IMR-90 (cell line): ENCODE measurements around the gene C2CD4D. TPM values are rescaled to one million over a fixed set of nuclear protein-coding genes. Genes with fewer than 3 reads are reported as not detected.

ENCODE experiments used
- ATAC-seq: fragments of 200-7000 bp; cut with Tn5 transposase; 2 replicates; pipeline ENCODE4 v1.9.1; 2020; ENCODE audit warnings: low read depth, mild to moderate bottlenecking, moderate library complexity
- BruUV-seq: library from RNA; stranded (reverse); fragments of 400-500 nt; replicated peaks from 2 replicates; lab custom pipeline; 2021; lab: Mats Ljungman, UMichigan
- CTCF ChIA-PET: fragments of 300-600 bp; formaldehyde crosslinking; extraction: SDS; loops from one replicate; lab custom pipeline; 2021; ENCODE audit warnings: antibody characterized with exemption; lab: Yijun Ruan, JAX
- POLR2A ChIA-PET: fragments of 300-600 bp; sonication (Branson Sonifier 250); formaldehyde crosslinking; loops from one replicate; lab custom pipeline; 2022; ENCODE audit warnings: antibody characterized with exemption; ENCODE audit not compliant: unreplicated experiment; lab: Charles Lee
- DNase-seq: peaks from one replicate; pipeline ENCODE4 v3.0.0; 2013
- H2AFZ ChIP-seq: replicated peaks from 2 replicates; pipeline ENCODE3; 2013; ENCODE audit warnings: low read length, mild to moderate bottlenecking; ENCODE audit not compliant: poor library complexity
- H2AK5ac ChIP-seq: 2 replicates; pipeline ENCODE4 v1.6.1; 2013; ENCODE audit warnings: low read depth, low read length, inconsistent platforms
- H2AK9ac ChIP-seq: replicated peaks from 2 replicates; pipeline ENCODE3; 2013; ENCODE audit warnings: mild to moderate bottlenecking, low read depth, low read length, moderate library complexity; ENCODE audit not compliant: poor library complexity
- H2BK120ac ChIP-seq: 2 replicates; pipeline ENCODE4 v1.6.1; 2013; ENCODE audit warnings: low read depth, low read length, inconsistent platforms
- H2BK15ac ChIP-seq: 3 replicates; pipeline ENCODE4 v1.6.1; 2013; ENCODE audit warnings: low read depth, low read length, inconsistent platforms
- H2BK20ac ChIP-seq: 2 replicates; pipeline ENCODE4 v1.6.1; 2013; ENCODE audit warnings: low read depth, mild to moderate bottlenecking, inconsistent platforms, low read length, moderate library complexity
- H2BK5ac ChIP-seq: 2 replicates; pipeline ENCODE4 v1.6.1; 2013; ENCODE audit warnings: mild to moderate bottlenecking, low read depth, low read length, inconsistent platforms; ENCODE audit not compliant: poor library complexity, severe bottlenecking
- H3K14ac ChIP-seq: replicated peaks from 2 replicates; pipeline ENCODE4 v1.6.1; 2013; ENCODE audit warnings: low read depth, low read length, inconsistent platforms
- H3K18ac ChIP-seq: 2 replicates; pipeline ENCODE4 v1.6.1; 2013; ENCODE audit warnings: low read depth, low read length, control low read depth
- H3K23ac ChIP-seq: 2 replicates; pipeline ENCODE4 v1.6.1; 2013; ENCODE audit warnings: low read depth, low read length, inconsistent platforms
- H3K27ac ChIP-seq: 2 replicates; pipeline ENCODE4 v1.5.1; 2013; ENCODE audit warnings: mild to moderate bottlenecking, control low read depth, low read length; ENCODE audit not compliant: insufficient read depth
- H3K27me3 ChIP-seq: 2 replicates; pipeline ENCODE4 v1.6.1; 2013; ENCODE audit warnings: low read length; ENCODE audit not compliant: control insufficient read depth, insufficient read depth
- H3K36me3 ChIP-seq: 2 replicates; pipeline ENCODE4 v1.6.1; 2013; ENCODE audit warnings: low read length, mixed read lengths; ENCODE audit not compliant: control insufficient read depth, insufficient read depth
- H3K4ac ChIP-seq: 2 replicates; pipeline ENCODE4 v1.6.1; 2013; ENCODE audit warnings: low read depth, low read length, inconsistent platforms
- H3K4me1 ChIP-seq: 2 replicates; pipeline ENCODE4 v1.6.1; 2013; ENCODE audit warnings: low read length, mixed read lengths; ENCODE audit not compliant: control insufficient read depth, insufficient read depth
- H3K4me2 ChIP-seq: 2 replicates; pipeline ENCODE4 v1.6.1; 2013; ENCODE audit warnings: low read depth, mild to moderate bottlenecking, control low read depth, low read length, moderate library complexity
- H3K4me3 ChIP-seq: 2 replicates; pipeline ENCODE4 v1.5.1; 2013; ENCODE audit warnings: low read depth, mild to moderate bottlenecking, control low read depth, low read length, moderate library complexity; ENCODE audit not compliant: insufficient read depth
- H3K56ac ChIP-seq: 2 replicates; pipeline ENCODE4 v1.6.1; 2013; ENCODE audit warnings: low read length, inconsistent platforms; ENCODE audit not compliant: insufficient read depth; ENCODE audit errors: extremely low read depth
- H3K79me1 ChIP-seq, 2 experiments: 2 replicates each; pipeline ENCODE4 v1.6.1; 2013; ENCODE audit warnings: low read length in 2 of 2, inconsistent platforms in 1 of 2, low read depth in 1 of 2
- H3K9ac ChIP-seq: 2 replicates; pipeline ENCODE4 v1.6.1; 2013; ENCODE audit warnings: low read depth, low read length, control low read depth
- H3K9me1 ChIP-seq: 2 replicates; pipeline ENCODE4 v1.6.1; 2013; ENCODE audit warnings: low read length, inconsistent platforms; ENCODE audit not compliant: insufficient read depth
- H3K9me3 ChIP-seq: 2 replicates; pipeline ENCODE4 v1.6.1; 2013; ENCODE audit warnings: low read length; ENCODE audit not compliant: control insufficient read depth, insufficient read depth
- H4K20me1 ChIP-seq: 2 replicates; pipeline ENCODE4 v1.6.1; 2013; ENCODE audit warnings: low read length, inconsistent platforms; ENCODE audit not compliant: insufficient read depth
- H4K5ac ChIP-seq: 2 replicates; pipeline ENCODE4 v1.6.1; 2013; ENCODE audit warnings: mild to moderate bottlenecking, low read depth, low read length, control low read depth
- H4K8ac ChIP-seq, 2 experiments: 2 replicates each; pipeline ENCODE4 v1.6.1; 2013; ENCODE audit warnings: low read depth in 2 of 2, low read length in 2 of 2, control low read depth in 1 of 2, inconsistent platforms in 1 of 2
- H4K91ac ChIP-seq: 2 replicates; pipeline ENCODE4 v1.6.1; 2013; ENCODE audit warnings: low read depth, low read length, inconsistent platforms; ENCODE audit not compliant: insufficient read depth
- BHLHE40 ChIP-seq: fragments of 150-350 bp; IDR thresholded peaks from 2 replicates; pipeline ENCODE4 v1.6.1; 2016; ENCODE audit warnings: mild to moderate bottlenecking, low read depth, low read length
- CEBPB ChIP-seq: IDR thresholded peaks from 2 replicates; pipeline ENCODE4 v1.6.1; 2012; ENCODE audit warnings: low read depth, low read length, improper control_type of control experiment
- CHD1 ChIP-seq: IDR thresholded peaks from 2 replicates; pipeline ENCODE4 v1.6.1; 2012; ENCODE audit warnings: low read depth, low read length, improper control_type of control experiment
- CTCF ChIP-seq: conservative IDR thresholded peaks from 2 replicates; pipeline ENCODE4 v1.5.1; 2012; ENCODE audit warnings: mild to moderate bottlenecking, low read depth, low read length, improper control_type of control experiment
- ELK1 ChIP-seq: fragments of 150-350 bp; IDR thresholded peaks from 2 replicates; pipeline ENCODE4 v1.6.1; 2016; ENCODE audit warnings: low read depth, mild to moderate bottlenecking, low read length, moderate library complexity, borderline replicate concordance
- FOS ChIP-seq: fragments of 150-350 bp; IDR thresholded peaks from 2 replicates; pipeline ENCODE4 v1.6.1; 2016; ENCODE audit warnings: low read depth, low read length
- MAZ ChIP-seq: IDR thresholded peaks from 2 replicates; pipeline ENCODE4 v1.6.1; 2012; ENCODE audit warnings: low read depth, mild to moderate bottlenecking, low read length, improper control_type of control experiment, moderate library complexity, borderline replicate concordance
- MXI1 ChIP-seq: IDR thresholded peaks from 2 replicates; pipeline ENCODE4 v1.6.1; 2012; ENCODE audit warnings: low read depth, mild to moderate bottlenecking, low read length, moderate library complexity, borderline replicate concordance
- POLR2A ChIP-seq: IDR thresholded peaks from 2 replicates; pipeline ENCODE4 v1.6.1; 2012; ENCODE audit warnings: mild to moderate bottlenecking, low read depth, low read length
- RAD21 ChIP-seq: IDR thresholded peaks from 2 replicates; pipeline ENCODE4 v1.6.1; 2012; ENCODE audit warnings: low read length, improper control_type of control experiment
- RCOR1 ChIP-seq: IDR thresholded peaks from 2 replicates; pipeline ENCODE4 v1.6.1; 2012; ENCODE audit warnings: mild to moderate bottlenecking, low read length, improper control_type of control experiment; ENCODE audit not compliant: insufficient replicate concordance
- RFX5 ChIP-seq: IDR thresholded peaks from 2 replicates; pipeline ENCODE4 v1.8.0; 2012; ENCODE audit warnings: low read depth, mild to moderate bottlenecking, low read length, moderate library complexity
- SMC3 ChIP-seq: fragments of 150-350 bp; IDR thresholded peaks from 2 replicates; pipeline ENCODE4 v1.6.1; 2016; ENCODE audit warnings: low read depth, mild to moderate bottlenecking, antibody characterized with exemption, low read length, moderate library complexity
- USF2 ChIP-seq: fragments of 150-350 bp; IDR thresholded peaks from 2 replicates; pipeline ENCODE4 v1.6.1; 2017; ENCODE audit warnings: mild to moderate bottlenecking, antibody characterized with exemption, low read length, low read depth
- WGBS, 2 experiments: methylation state at CpG; one replicate each; pipeline versions ENCODE4 v1.1.5 to v1.1.7; 2013; ENCODE audit warnings: missing lambda C conversion rate in 2 of 2; ENCODE audit not compliant: insufficient read length in 1 of 2; ENCODE audit errors: extremely low coverage in 2 of 2; 5-methylcytosine and 5-hydroxymethylcytosine counted together
- dilution Hi-C: fragments of 300-500 bp; cut with HindIII; formaldehyde crosslinking; loops from one replicate; pipeline ENCODE4 v1.14.3; 2018; ENCODE audit warnings: low sequenced_read_pairs; ENCODE audit not compliant: unreplicated experiment
- in situ Hi-C: fragments of 300-500 bp; cut with MboI; formaldehyde crosslinking; loops from 3 replicates; pipeline ENCODE4 v1.14.3; 2019; ENCODE audit warnings: low sequenced_read_pairs, inconsistent platforms, mixed read lengths
- intact Hi-C: fragments of 100-400 bp; cut with micrococcal nuclease; formaldehyde crosslinking; loops from 2 replicates; pipeline ENCODE4 v1.10.0; 2022
- polyA plus RNA-seq, 3 experiments: library from polyadenylated mRNA; depleted of rRNA; stranded (reverse); fragments of >200 nt; gene quantifications; 2 replicates each; pipeline ENCODE4 v1.2.3, GENCODE V29; 2012; ENCODE audit warnings: low replicate concordance in 1 of 3
- total RNA-seq: library from RNA; depleted of rRNA; stranded (reverse); fragments of >200 nt; gene quantifications from 2 replicates; pipeline ENCODE4 v1.2.3, GENCODE V29; 2012

C2CD4D gene
- total and polyA plus RNA-seq, 2 of the 4 experiments (the other 2 are of a cell fraction) = not detected

GRCh38 chr1:151802372-151802771 is 37.2 kb downstream of the C2CD4D start:
- CTCF ChIA-PET = no interaction called here

More at GRCh38 chr1:151802372-151802771, 37.2 kb downstream of the C2CD4D start:
- dilution Hi-C loops (no loop called here), in situ Hi-C loops (no loop called here), intact Hi-C loops (no loop called here)
- Histone ChIP-seq H3K56ac (no peak overlapping the region), H3K9me1 (no peaks in the 10 kb centered on the region), H3K27ac (no peak overlapping the region), H2AK5ac (no peak overlapping the region), H3K27me3 (peaks cover 86% of the 10 kb centered on the region), H2BK15ac (no peak overlapping the region), H3K4me3 (no peak overlapping the region), H2BK120ac (no peak overlapping the region), H3K23ac (no peak overlapping the region), H2AK9ac (no peak overlapping the region), H3K4ac (no peak overlapping the region), H3K9me3 (no peaks in the 10 kb centered on the region), H2AFZ (no peak overlapping the region), H3K4me2 (no peak overlapping the region), H4K91ac (no peak overlapping the region), H3K36me3 (no peaks in the 10 kb centered on the region), H2BK5ac (no peak overlapping the region), H3K14ac (no peak overlapping the region), H3K9ac (no peak overlapping the region), H4K5ac (no peak overlapping the region), H3K18ac (no peak overlapping the region), H4K8ac (no peak overlapping the region), H4K20me1 (no peaks in the 10 kb centered on the region), H3K79me1 (no peaks in the 10 kb centered on the region), H2BK20ac (no peak overlapping the region), H3K4me1 (no peaks in the 10 kb centered on the region)
- POLR2A ChIA-PET = no interaction called here
- DNase-seq (no peak), ATAC-seq (no peak)
- TF ChIP-seq MXI1 = no peak
- no peak for TF ChIP-seq USF2
- TF ChIP-seq ELK1 = no peak
- TF ChIP-seq RCOR1 = no peak
- TF ChIP-seq RAD21 = no peak
- no peak for TF ChIP-seq BHLHE40
- TF ChIP-seq SMC3 = no peak
- TF ChIP-seq MAZ = no peak
- no peak for TF ChIP-seq RFX5
- TF ChIP-seq POLR2A = no peak
- TF ChIP-seq CTCF = no peak
- TF ChIP-seq FOS = no peak
- no peak for TF ChIP-seq CHD1
- no peak for TF ChIP-seq CEBPB
- WGBS, 2 experiments = 70% methylated on average over 2 of the region's 5 CpGs; no CpG with 5 or more reads in 1 of the 2 experiments
- no TSS peak for BruUV-seq
